Thoracic aorta (tissue), 2 donors: ENCODE data around the gene FBLN5. TPM values are rescaled to one million over a fixed set of nuclear protein-coding genes. Genes with fewer than 3 reads are reported as not detected.

ENCODE experiments used
- ATAC-seq: fragments of 150-250 bp; one replicate; pipeline ENCODE4 v1.8.0; 2017; ENCODE audit warnings: low read depth; ENCODE audit not compliant: insufficient number of reproducible peaks, low FRiP score
- DNase-seq: peaks from one replicate; pipeline ENCODE4 v3.0.0-alpha.2; 2020; ENCODE audit warnings: low spot score
- H3K27ac ChIP-seq, 2 donors: fragments of 200-600 bp; sonication (generic); 1 replicate in 1 of 2; 2 replicates in 1 of 2; pipeline ENCODE4 v1.5.1; 2016; ENCODE audit warnings: mild to moderate bottlenecking in 2 of 2, moderate library complexity in 2 of 2
- H3K27me3 ChIP-seq: fragments of 200-600 bp; sonication (generic); replicated peaks from 2 replicates; pipeline ENCODE4 v1.6.0; 2016; ENCODE audit warnings: mild to moderate bottlenecking; ENCODE audit not compliant: insufficient read depth
- H3K36me3 ChIP-seq: fragments of 200-600 bp; sonication (generic); one replicate; pipeline ENCODE4 v1.5.1; 2016
- H3K4me1 ChIP-seq, 2 donors: fragments of 200-600 bp; sonication (generic); 1 replicate in 1 of 2; 2 replicates in 1 of 2; pipeline versions ENCODE4 v1.5.1 to v1.6.0; 2016; ENCODE audit warnings: low read depth in 2 of 2, mild to moderate bottlenecking in 1 of 2; ENCODE audit not compliant: control insufficient read depth in 1 of 2
- H3K4me3 ChIP-seq: fragments of 200-600 bp; sonication (generic); 2 replicates; pipeline ENCODE4 v1.5.1; 2016; ENCODE audit warnings: mild to moderate bottlenecking
- H3K9me3 ChIP-seq: fragments of 200-600 bp; sonication (generic); 2 replicates; pipeline ENCODE4 v1.5.1; 2016
- CTCF ChIP-seq: fragments of 200-600 bp; sonication (generic); IDR thresholded peaks from one replicate; pipeline ENCODE4 v1.5.1; 2019; ENCODE audit warnings: antibody characterized with exemption
- total RNA-seq, 2 donors: library from RNA; depleted of rRNA; stranded (reverse); fragments of >200 nt; gene quantifications; one replicate each; pipeline versions ENCODE4 v1.1.0 to v1.2.3, GENCODE V29; 2016

FBLN5 gene
- total RNA-seq, 2 donors from 2014 or later = 824 to 1,103 TPM

GRCh38 chr14:91862417-91862816 is 85.1 kb downstream of the FBLN5 start:
- DNase-seq (no peak), ATAC-seq (no peak)
- no peaks in the 10 kb centered on the region for H3K27me3 ChIP-seq
- no peak overlapping the region for H3K4me3 ChIP-seq
- no peaks in the 10 kb centered on the region for H3K9me3 ChIP-seq
- H3K36me3 ChIP-seq = peaks cover 3% of the 10 kb centered on the region
- no peak overlapping the region for H3K27ac ChIP-seq
- peaks cover 0 to 25% of the 10 kb centered on the region in 2 donors for H3K4me1 ChIP-seq
- TF ChIP-seq CTCF = no peak

- Histone ChIP-seq H3K4me1 (peaks cover 0 to 22% of the 10 kb centered on the region in 2 donors), H3K9me3 (no peaks in the 10 kb centered on the region), H3K4me3 (no peak overlapping the region), H3K27ac (peak overlapping the region in 1 of 2 donors; percentile 33), H3K27me3 (no peaks in the 10 kb centered on the region), H3K36me3 (no peaks in the 10 kb centered on the region)
- ATAC-seq (no peak), DNase-seq (no peak)
- TF ChIP-seq CTCF = no peak
These were observed 86.4 kb downstream of the FBLN5 start for GRCh38 chr14:91861091-91861490.

GRCh38 chr14:91860238-91860637 is 87.3 kb downstream of the FBLN5 start:
- Histone ChIP-seq H3K4me3 (no peak overlapping the region), H3K27me3 (no peaks in the 10 kb centered on the region), H3K36me3 (no peaks in the 10 kb centered on the region), H3K4me1 (peaks cover 2 to 27% of the 10 kb centered on the region in 2 donors), H3K27ac (no peak overlapping the region), H3K9me3 (no peaks in the 10 kb centered on the region)
- no peak for TF ChIP-seq CTCF
- ATAC-seq = no peak
- no peak for DNase-seq

- peak; percentile 49 for ATAC-seq
- TF ChIP-seq CTCF = no peak
- H3K27me3 ChIP-seq = no peaks in the 10 kb centered on the region
These were observed 88.8 kb downstream of the FBLN5 start for GRCh38 chr14:91858536-91859275.

GRCh38 chr14:91857614-91858013 is 89.9 kb downstream of the FBLN5 start:
- Histone ChIP-seq H3K4me3 (no peak overlapping the region), H3K9me3 (no peaks in the 10 kb centered on the region), H3K4me1 (peaks cover 14 to 48% of the 10 kb centered on the region in 2 donors), H3K36me3 (no peaks in the 10 kb centered on the region), H3K27me3 (no peaks in the 10 kb centered on the region), H3K27ac (no peak overlapping the region)
- TF ChIP-seq CTCF = no peak
- ATAC-seq (no peak), DNase-seq (no peak)

More at GRCh38 chr14:91858536-91859275, 88.8 kb downstream of the FBLN5 start:
- Histone ChIP-seq H3K4me3 (no peak overlapping the region), H3K27ac (peak overlapping the region in 1 of 2 donors; percentile 5), H3K4me1 (peaks cover 14 to 41% of the 10 kb centered on the region in 2 donors), H3K36me3 (no peaks in the 10 kb centered on the region), H3K9me3 (no peaks in the 10 kb centered on the region)
- DNase-seq = no peak
